Lower leg skin (tissue), 3 donors: ENCODE data around the gene STRN4.

Experiments
- POLR2A ChIP-seq, 2 donors: fragments of 450-650 bp; IDR thresholded peaks; one replicate each; pipeline ENCODE4 v1.6.1; 2016 to 2017; ENCODE audit warnings: antibody characterized with exemption in 2 of 2, mild to moderate bottlenecking in 1 of 2, moderate library complexity in 1 of 2
- TF ChIP-seq, protein P1 (sequence below), 3 donors: fragments of 450-650 bp; IDR thresholded peaks; one replicate each; pipeline ENCODE4 v1.5.1; 2016; ENCODE audit warnings: antibody characterized with exemption in 3 of 3, mild to moderate bottlenecking in 3 of 3, moderate library complexity in 2 of 3

DNA sequence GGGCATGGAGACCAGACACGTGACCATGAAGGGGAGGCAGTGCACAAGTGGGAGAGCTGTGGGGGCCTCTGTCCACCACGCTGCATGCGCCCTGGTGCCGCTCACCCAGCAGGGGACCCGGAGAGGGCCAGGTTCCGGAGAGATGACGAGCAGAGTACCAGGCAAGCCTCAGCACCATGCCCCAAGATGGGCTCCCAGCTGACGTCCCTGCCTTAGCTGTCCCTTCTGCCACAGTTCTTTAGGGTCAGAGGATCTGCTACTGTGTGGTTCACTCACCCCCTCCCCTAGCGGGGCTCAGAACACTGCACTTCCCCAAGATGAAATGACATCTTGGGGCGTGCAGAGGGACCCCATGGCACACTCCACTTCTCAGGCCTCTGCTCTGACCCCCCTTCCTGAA, 19.7 kb downstream of the STRN4 start:
- TF ChIP-seq, protein P1, sequence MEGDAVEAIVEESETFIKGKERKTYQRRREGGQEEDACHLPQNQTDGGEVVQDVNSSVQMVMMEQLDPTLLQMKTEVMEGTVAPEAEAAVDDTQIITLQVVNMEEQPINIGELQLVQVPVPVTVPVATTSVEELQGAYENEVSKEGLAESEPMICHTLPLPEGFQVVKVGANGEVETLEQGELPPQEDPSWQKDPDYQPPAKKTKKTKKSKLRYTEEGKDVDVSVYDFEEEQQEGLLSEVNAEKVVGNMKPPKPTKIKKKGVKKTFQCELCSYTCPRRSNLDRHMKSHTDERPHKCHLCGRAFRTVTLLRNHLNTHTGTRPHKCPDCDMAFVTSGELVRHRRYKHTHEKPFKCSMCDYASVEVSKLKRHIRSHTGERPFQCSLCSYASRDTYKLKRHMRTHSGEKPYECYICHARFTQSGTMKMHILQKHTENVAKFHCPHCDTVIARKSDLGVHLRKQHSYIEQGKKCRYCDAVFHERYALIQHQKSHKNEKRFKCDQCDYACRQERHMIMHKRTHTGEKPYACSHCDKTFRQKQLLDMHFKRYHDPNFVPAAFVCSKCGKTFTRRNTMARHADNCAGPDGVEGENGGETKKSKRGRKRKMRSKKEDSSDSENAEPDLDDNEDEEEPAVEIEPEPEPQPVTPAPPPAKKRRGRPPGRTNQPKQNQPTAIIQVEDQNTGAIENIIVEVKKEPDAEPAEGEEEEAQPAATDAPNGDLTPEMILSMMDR (IDR thresholded peaks at IDR 0.05): no peak
- no peak for TF ChIP-seq POLR2A (IDR thresholded peaks at IDR 0.05)
